Astrocyte (in vitro differentiated cells and primary cell): Measurements from ENCODE around the gene PRUNE1.

Source experiments
- CTCF ChIP-seq: IDR thresholded peaks from 2 replicates; pipeline ENCODE4 v1.5.1; 2011; ENCODE audit warnings: low read depth, mild to moderate bottlenecking, inconsistent platforms, low read length, moderate library complexity; ENCODE audit not compliant: insufficient read depth
- EZH2 ChIP-seq: IDR thresholded peaks from 2 replicates; pipeline ENCODE4 v1.6.1; 2012; ENCODE audit warnings: mild to moderate bottlenecking, low read length, inconsistent platforms; ENCODE audit not compliant: insufficient read depth

- TF ChIP-seq CTCF (no peak), EZH2 (no peak)
Observed at GRCh38 chr1:150999051-150999674, 9.1 kb upstream of the PRUNE1 start.
